ENCODE results near the gene DRC1. TPM values are rescaled to one million over a fixed set of nuclear protein-coding genes. Genes with fewer than 3 reads are reported as not detected.
A peak's percentile ranks its signal among the peaks of the same experiment; 100 is the strongest.

DRC1 gene
- total and polyA plus RNA-seq, 2 of the 13 experiments (the other 11 are each of a cell fraction or from before 2014, with no cell fraction given), result 0.07 TPM; not detected in 1

GRCh38 chr2:26456440-26457250 is 54.9 kb downstream of the DRC1 start (continued):
- TF ChIP-seq PRDM10 (CRISPR knock-in tag; IDR thresholded peaks at IDR 0.05; ENCODE audit: low read depth) (peak; percentile 47; the same call in 1 of the 2 replicates), CHD4 (IDR thresholded peaks at IDR 0.05; ENCODE audit: borderline replicate concordance, low read length) (peak; percentile 33; the same call in 1 of the 2 replicates), MEIS1 (CRISPR knock-in tag; IDR thresholded peaks at IDR 0.05; ENCODE audit: borderline replicate concordance) (0 out of 2 replicates have a peak, but pooled peaks have one; percentile 17), DMAP1 (CRISPR knock-in tag; IDR thresholded peaks at IDR 0.05) (peak; percentile 43; the same call in 1 of the 2 replicates), AGO2 (optimal IDR thresholded peaks at IDR 0.05; ENCODE audit: low read depth, low read length) (peak; percentile 60), ZNF580 (CRISPR knock-in tag; IDR thresholded peaks at IDR 0.05; ENCODE audit: borderline replicate concordance, low read depth) (peak; percentile 69; the same call in 1 of the 2 replicates), NR3C1 (CRISPR knock-in tag; IDR thresholded peaks at IDR 0.05) (no peak), NR2F2 (IDR thresholded peaks at IDR 0.05; ENCODE audit: borderline replicate concordance, low read depth) (0 out of 2 replicates have a peak, but pooled peaks have one; percentile 18), SALL1 (CRISPR knock-in tag; IDR thresholded peaks at IDR 0.05) (peak; percentile 62), BCL6 (CRISPR knock-in tag; IDR thresholded peaks at IDR 0.05) (peak; percentile 34; the same call in 1 of the 2 replicates), HDAC6 (IDR thresholded peaks at IDR 0.05; ENCODE audit: low read depth, low read length) (no peak), MATR3 (CRISPR knock-in tag; IDR thresholded peaks at IDR 0.05) (no peak), YY1 (IDR thresholded peaks at IDR 0.05; ENCODE audit: insufficient read depth, insufficient replicate concordance, low read depth, low read length) (peak; percentile 8), ZBTB14 (CRISPR knock-in tag; IDR thresholded peaks at IDR 0.05) (no peak), ZNF20 (CRISPR knock-in tag; IDR thresholded peaks at IDR 0.05) (no peak), RNF2 (conservative IDR thresholded peaks at IDR 0.05; ENCODE audit: low read depth) (0 out of 2 replicates have a peak, but pooled peaks have one; percentile 53), THAP9 (CRISPR knock-in tag; IDR thresholded peaks at IDR 0.05; ENCODE audit: borderline replicate concordance) (no peak; the same call in 1 of the 2 replicates), PRMT3 (CRISPR knock-in tag; IDR thresholded peaks at IDR 0.05; ENCODE audit: borderline replicate concordance, low read depth) (no peak), JUND (CRISPR knock-in tag; IDR thresholded peaks at IDR 0.05) (peak; percentile 87), AKAP8 (CRISPR knock-in tag; IDR thresholded peaks at IDR 0.05) (no peak)
